Measurements from ENCODE around the gene SLC39A9. TPM values are rescaled to one million over a fixed set of nuclear protein-coding genes. Genes with fewer than 3 reads are reported as not detected.

Gene SLC39A9
- total and polyA plus RNA-seq, 10 of the 15 experiments (the other 5 are each of a cell fraction or from before 2014, with no cell fraction given): 19.9 to 109 (median 46.9) TPM

GRCh38 chr14:69460093-69460701 lies 61.7 kb downstream of the SLC39A9 start (continued):
- TF ChIP-seq SKIL (IDR thresholded peaks at IDR 0.05; ENCODE audit: low read depth, poor library complexity, severe bottlenecking) (no peak), POLR2A (IDR thresholded peaks at IDR 0.05; ENCODE audit: low read depth, low read length) (no peak), POU2F2 (IDR thresholded peaks at IDR 0.05; ENCODE audit: borderline replicate concordance, low read depth, low read length) (no peak), RELA (IDR thresholded peaks at IDR 0.05; ENCODE audit: borderline replicate concordance, partially characterized antibody) (no peak), NFYB (IDR thresholded peaks at IDR 0.05; ENCODE audit: insufficient read depth, low read depth, low read length) (no peak), IKZF2 (IDR thresholded peaks at IDR 0.05) (no peak), HDAC2 (IDR thresholded peaks at IDR 0.05) (no peak), POLR2AphosphoS5 (IDR thresholded peaks at IDR 0.05; ENCODE audit: low read length) (no peak), CBX3 (IDR thresholded peaks at IDR 0.05; ENCODE audit: borderline replicate concordance, low read depth) (no peak), CREB1 (IDR thresholded peaks at IDR 0.05; ENCODE audit: low read depth) (peak; percentile 88), CBX5 (IDR thresholded peaks at IDR 0.05; ENCODE audit: low read depth) (no peak), SREBF2 (IDR thresholded peaks at IDR 0.05; ENCODE audit: low read length) (no peak)

- Histone ChIP-seq H3K27ac (ENCODE audit: control insufficient read depth, insufficient read depth) (no peak overlapping the region), H4K20me1 (ENCODE audit: control insufficient read depth, insufficient read depth) (no peaks in the 10 kb centered on the region), H3K4me2 (ENCODE audit: control insufficient read depth, insufficient read depth) (no peak overlapping the region), H3K9me3 (replicated peaks; ENCODE audit: control insufficient read depth, insufficient read depth, low read length) (no peaks in the 10 kb centered on the region), H3K27me3 (replicated peaks in 1 of 2; ENCODE audit: control insufficient read depth in 2 of 2, insufficient read depth in 2 of 2, low read length in 1 of 2) (no peaks in the 10 kb centered on the region), H3K4me1 (ENCODE audit: control insufficient read depth, insufficient read depth, low read length) (no peaks in the 10 kb centered on the region), H3K79me2 (ENCODE audit: control insufficient read depth, insufficient read depth, low read length) (no peaks in the 10 kb centered on the region), H3K9ac (ENCODE audit: control insufficient read depth, insufficient read depth, low read length) (no peak overlapping the region), H3K36me3 (ENCODE audit: control insufficient read depth in 2 of 2, insufficient read depth in 2 of 2, low read length in 1 of 2) (peaks cover 0 to 7% of the 10 kb centered on the region in 2 experiments; a peak in 3 of 4 replicates), H2AFZ (ENCODE audit: control insufficient read depth, low read depth, low read length) (no peak overlapping the region), H3K4me3 (no peak overlapping the region)
- SMC1A ChIA-PET (ENCODE audit: uncharacterized antibody, unreplicated experiment): interaction anchor here (1.0 to 1.8 kb wide), 4 partner anchors 9 to 222 kb away, joined by 3 to 11 read pairs (median 4); no protein-coding TSS in a partner anchor
- BruUV-seq (replicated peaks): no TSS peak
- CTCF ChIA-PET: interaction anchor here (0.6 to 5.3 kb wide), 6 partner anchors 9 to 222 kb away, joined by 3 to 35 read pairs (median 4); no protein-coding TSS in a partner anchor
- RAD21 ChIA-PET (ENCODE audit: unreplicated experiment): interaction anchor here (1.4 to 1.7 kb wide), 2 partner anchors 10 to 113 kb away, joined by 3 read pairs; no protein-coding TSS in a partner anchor
- in situ Hi-C loops (cut with MboI) (loop anchor here (5.0 kb wide), 1 partner anchor 212 kb away; no protein-coding TSS in a partner anchor), intact Hi-C loops (cut with micrococcal nuclease; ENCODE audit: unreplicated experiment) (loop anchor here (5.0 kb wide), 2 partner anchors 107 to 337 kb away; no protein-coding TSS in a partner anchor)
- no peak for FAIRE-seq
- DNase-seq (ENCODE audit: low read depth, low spot score): no peak
- no peak for ATAC-seq
- POLR2A ChIA-PET: no interaction called here
- TF ChIP-seq MAX (IDR thresholded peaks at IDR 0.05; ENCODE audit: low read depth, low read length) (no peak), RAD21 (IDR thresholded peaks at IDR 0.05; ENCODE audit: insufficient read depth, low read depth, low read length) (no peak), NKRF (conservative IDR thresholded peaks at IDR 0.05) (no peak), ELK1 (IDR thresholded peaks at IDR 0.05; ENCODE audit: low read depth, low read length) (no peak), RAD51 (IDR thresholded peaks at IDR 0.05) (no peak), POU2F2 (IDR thresholded peaks at IDR 0.05; ENCODE audit: borderline replicate concordance, low read depth, low read length) (no peak), CBX5 (IDR thresholded peaks at IDR 0.05; ENCODE audit: low read depth) (no peak), STAT3 (IDR thresholded peaks at IDR 0.05; ENCODE audit: low read depth, low read length) (no peak)
Observed at GRCh38 chr14:69464379-69464778, 65.9 kb downstream of the SLC39A9 start.
